ENCODE results near the gene SUGCT. TPM values are rescaled to one million over a fixed set of nuclear protein-coding genes. Genes with fewer than 3 reads are reported as not detected.
"Not testable (repeated sequence)": the region's sequence is repeated elsewhere in the genome, so short reads cannot be mapped to it uniquely, and the experiment has no call there.

The SUGCT gene
- total RNA-seq, 1 donor from 2014 or later = 11.8 TPM

GRCh38 chr7:40253444-40253843, 118.6 kb downstream of the SUGCT start:
- DNase-seq (ENCODE audit: low read depth) = not testable (repeated sequence)

DNA sequence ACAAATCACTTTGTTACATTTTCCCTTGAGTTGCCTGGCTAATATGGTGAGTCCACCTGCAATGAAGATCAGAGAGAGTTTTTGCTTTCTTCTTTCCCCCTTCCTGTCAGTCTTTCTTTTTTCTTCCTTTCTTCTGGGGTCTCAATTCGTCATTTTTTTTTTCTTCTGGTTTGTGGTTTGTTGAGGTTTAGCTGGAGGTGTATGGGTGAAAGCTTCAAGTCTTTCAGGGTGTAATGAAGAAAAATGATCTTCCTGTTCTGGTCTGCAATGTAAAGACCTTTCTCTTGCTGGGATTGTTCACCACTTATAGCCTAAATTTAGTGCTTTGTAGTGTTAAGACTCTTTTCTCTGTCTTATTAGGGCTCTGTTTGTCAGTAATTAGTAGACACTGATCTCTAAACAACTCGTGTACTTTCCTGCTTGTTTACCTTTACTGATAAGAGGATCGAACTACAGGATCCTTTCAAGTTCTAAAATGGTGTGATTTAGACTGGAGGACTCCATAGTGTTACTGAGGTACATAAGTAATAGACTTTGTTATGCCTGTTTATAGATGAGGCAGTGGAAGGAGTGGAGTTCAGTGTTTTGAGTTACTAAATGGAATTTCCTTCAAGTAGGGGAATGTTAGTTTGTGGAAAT, 129.1 kb downstream of the SUGCT start:
- DNase-seq (ENCODE audit: low read depth) = no peak

GRCh38 chr7:40267583-40267982, 132.8 kb downstream of the SUGCT start:
- no peak for DNase-seq (ENCODE audit: low read depth)

DNA sequence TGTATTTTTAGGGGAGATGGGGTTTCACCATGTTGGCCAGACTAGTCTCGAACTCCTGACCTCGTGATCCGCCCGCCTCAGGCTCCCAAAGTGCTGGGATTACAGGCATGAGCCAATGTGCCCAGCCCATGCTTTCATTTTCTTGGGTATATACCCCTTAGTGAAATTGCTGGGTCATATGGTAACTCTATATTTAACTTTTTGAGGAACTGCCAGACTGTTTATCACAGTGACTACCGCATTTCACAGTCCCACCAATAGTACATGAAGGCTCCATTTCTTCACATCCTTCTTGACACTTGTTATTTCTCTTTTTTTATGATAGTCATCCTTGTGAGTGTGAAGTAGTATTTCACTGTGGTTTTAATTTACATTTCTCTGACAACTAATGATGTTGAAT, 134.0 kb downstream of the SUGCT start:
- DNase-seq (ENCODE audit: low read depth) = not testable (repeated sequence)

- DNase-seq (ENCODE audit: low read depth) = no peak
Measured at GRCh38 chr7:40276061-40276460, 141.3 kb downstream of the SUGCT start.

DNA sequence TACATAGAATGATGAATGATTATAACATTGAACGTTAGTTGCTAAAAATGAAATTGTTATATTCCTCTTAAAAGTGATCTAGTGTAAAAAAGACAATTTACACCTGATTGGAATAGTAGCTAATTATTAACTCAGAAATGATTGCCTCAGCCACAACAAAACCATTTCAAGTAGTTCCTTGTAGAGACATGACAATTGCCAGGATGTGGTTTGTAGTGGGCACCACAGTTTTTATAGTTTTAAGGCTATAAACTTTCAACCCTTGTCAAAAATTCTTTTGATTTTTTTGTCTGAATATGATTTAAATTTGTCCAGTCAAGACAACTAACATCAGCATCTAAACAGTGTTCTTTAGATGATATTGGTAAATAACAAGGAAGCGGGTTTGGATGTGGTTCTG, 145.2 kb downstream of the SUGCT start:
- DNase-seq (ENCODE audit: low read depth) = peak; percentile 78

DNA sequence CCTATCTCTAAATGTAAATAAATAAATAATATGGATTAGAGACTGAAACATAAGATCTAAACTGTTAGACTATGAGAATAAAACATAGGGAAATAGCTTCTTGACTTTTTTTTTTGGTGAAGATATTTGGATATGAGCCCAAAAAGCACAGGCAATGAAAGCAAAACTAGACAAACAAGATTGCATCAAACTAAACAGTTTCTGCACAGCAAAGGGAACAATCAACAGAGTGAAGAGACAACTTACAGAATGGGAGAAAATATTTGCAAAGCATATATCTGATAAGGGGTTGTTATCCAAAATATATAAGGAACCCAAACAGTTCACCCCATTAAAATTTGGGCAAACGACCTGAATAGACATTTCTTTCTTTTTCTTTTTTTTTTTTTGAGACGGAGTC, 148.1 kb downstream of the SUGCT start:
- DNase-seq (ENCODE audit: low read depth) = no peak

GRCh38 chr7:40283391-40283790, 148.6 kb downstream of the SUGCT start:
- DNase-seq (ENCODE audit: low read depth) = peak; percentile 59

GRCh38 chr7:40288827-40289226, 154.0 kb downstream of the SUGCT start:
- no peak for DNase-seq (ENCODE audit: low read depth)

- peak; percentile 56 for DNase-seq (ENCODE audit: low read depth)
Measured at GRCh38 chr7:40297741-40298311, 163.0 kb downstream of the SUGCT start.

- peak; percentile 90 for DNase-seq (ENCODE audit: low read depth)
Measured at GRCh38 chr7:40298421-40298820, 163.6 kb downstream of the SUGCT start.

DNA sequence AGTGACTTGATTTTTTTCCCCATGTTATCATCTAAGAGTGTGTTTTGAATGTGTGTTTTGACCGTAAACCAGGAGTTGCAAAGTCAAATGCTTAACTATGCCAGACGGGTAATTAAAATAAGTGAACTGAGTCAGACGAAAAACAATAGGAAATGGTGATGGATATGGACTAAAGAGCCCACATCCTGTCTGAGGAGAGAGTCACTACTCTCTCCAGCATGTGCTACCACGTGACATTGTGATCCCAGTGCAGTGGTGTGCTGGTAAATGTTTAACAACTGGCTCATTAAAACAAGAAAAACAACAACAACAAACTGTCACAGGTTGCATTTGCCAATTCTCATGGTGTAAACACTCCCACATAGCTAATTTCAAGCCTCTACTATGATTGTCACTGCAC, 164.3 kb downstream of the SUGCT start:
- DNase-seq (ENCODE audit: low read depth) = peak; percentile 100

DNA sequence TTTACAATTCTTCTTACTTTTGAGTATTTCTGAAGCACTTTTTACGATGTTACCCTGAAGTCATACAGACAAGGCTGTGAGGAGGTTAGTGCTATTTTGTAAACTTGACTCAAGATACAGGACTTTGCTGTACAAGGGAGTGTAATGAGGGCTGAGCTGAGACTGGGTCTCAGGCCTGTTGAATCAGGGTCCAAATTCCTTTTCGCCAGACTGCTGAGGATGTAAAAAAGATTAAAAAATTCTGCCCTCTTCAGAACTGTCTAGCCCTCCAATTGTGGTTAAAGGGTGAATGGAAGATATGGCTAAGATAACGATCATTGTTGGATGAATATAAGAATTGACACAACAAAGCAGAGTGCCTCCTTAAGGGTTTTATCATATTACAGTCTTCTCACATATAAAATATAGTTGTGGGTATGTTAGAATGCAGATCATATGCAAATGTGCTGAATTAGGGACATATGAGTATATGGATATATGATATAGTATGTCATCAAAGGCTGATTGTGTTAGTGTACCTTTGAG, 165.4 kb downstream of the SUGCT start:
- DNase-seq (ENCODE audit: low read depth) = peak; percentile 47

DNA sequence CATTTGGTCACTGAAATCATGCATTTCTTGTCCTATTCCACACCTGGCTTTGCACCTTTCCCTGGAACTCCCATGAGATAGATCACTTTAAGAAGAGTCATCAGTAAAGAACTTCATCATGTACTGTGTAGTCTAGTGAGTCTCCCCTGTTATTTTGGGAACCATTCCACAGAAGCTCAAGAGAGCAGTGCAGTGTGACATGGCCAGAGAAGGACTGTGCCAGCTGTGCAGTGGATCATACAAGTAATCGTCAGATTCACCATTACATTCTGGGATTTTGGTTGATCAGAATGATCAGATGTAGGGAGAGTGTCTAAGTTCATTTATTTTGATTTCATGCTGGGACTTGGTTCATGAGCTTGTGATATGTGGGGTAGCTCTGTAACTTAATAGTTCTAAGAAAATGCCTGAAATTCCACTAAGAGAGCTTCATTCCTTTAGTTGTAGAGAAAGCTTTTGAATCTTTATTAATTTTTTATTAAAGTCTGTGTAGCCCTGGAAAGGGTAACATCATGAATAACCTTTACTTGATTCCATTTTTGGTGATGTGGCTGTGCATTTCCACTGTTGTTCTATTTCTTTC, 166.8 kb downstream of the SUGCT start:
- peak; percentile 58 for DNase-seq (ENCODE audit: low read depth)

DNA sequence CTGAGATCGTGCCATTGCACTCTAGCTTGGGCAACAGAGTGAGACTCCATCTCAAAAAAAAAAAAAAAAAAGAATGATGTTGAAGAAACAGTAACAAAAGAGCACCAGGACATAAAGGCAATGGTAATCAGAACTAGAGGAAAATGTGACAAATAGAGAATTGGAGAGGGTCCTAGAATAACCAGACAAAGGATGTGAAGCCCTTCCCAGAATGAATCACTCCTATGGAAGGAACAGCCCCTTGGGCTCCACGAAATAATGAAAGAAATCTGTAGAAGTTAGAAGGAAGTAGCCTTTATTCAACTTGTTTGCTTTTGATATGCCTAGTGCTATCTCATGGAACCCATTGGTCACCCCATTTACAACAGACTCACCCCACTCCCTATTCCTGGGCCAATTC, 169.2 kb downstream of the SUGCT start:
- no peak for DNase-seq (ENCODE audit: low read depth)

DNA sequence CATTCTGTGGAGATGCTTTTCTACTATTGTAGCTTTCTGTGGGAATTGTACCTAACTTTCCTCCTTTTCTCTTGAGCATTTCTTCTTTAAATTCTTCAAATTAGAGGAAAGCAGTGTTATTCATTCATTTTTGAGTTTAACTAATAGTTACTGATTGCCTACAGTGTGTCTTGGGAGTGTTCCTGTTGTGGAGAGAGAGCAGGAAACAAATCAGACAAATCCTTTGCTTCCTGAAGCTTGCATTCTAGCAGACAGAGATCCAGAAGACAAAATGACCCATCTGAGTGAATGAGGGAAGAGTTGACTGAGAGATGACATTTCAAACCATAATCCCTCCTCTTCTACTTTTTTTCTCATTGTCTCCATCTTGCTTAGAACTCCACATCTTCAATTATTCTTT, 170.4 kb downstream of the SUGCT start:
- DNase-seq (ENCODE audit: low read depth) = peak; percentile 91

DNA sequence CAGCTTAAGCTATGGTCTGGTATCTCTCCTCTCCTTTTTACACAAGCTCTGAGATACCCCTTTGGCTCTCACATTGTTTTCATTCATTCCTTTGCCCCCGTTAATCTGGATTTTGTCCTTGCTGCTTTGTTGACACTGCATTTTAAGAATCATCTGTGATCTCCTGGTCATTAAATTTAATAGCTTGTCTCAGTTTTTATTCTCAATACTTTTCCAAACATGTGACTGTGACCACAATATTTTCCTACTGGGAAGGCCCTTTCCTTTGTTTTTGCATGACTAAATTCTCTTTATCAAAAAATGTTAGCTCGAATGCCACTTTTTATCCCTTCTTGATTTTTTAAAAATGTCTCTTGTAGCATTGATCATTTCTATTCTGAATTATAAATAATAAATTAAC, 171.2 kb downstream of the SUGCT start:
- no peak for DNase-seq (ENCODE audit: low read depth)

- peak; percentile 79 for DNase-seq (ENCODE audit: low read depth)
Measured at GRCh38 chr7:40306596-40306995, 171.8 kb downstream of the SUGCT start.

DNA sequence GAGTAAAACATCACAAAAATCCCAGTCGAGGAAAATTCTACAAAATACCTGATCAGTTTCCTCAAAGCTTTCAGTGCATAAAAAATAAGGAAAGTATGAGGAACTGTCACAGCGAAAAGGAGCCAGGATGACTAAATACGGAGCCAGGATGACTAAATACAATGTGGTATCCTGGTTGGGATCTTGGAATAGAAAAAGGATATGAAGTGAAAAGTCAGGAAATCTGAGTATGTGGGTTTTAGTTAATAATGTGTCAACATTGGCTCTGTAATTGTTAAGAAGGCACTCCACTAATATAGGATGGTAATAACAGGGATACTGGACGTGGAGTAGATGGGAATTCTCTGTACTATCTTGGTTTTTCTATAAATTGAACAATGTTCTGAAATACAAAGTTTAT, 175.5 kb downstream of the SUGCT start:
- DNase-seq (ENCODE audit: low read depth) = peak; percentile 66

GRCh38 chr7:40311307-40311706, 176.5 kb downstream of the SUGCT start:
- no peak for DNase-seq (ENCODE audit: low read depth)

GRCh38 chr7:40315277-40315676, 180.5 kb downstream of the SUGCT start:
- peak; percentile 47 for DNase-seq (ENCODE audit: low read depth)

GRCh38 chr7:40316176-40316575, 181.4 kb downstream of the SUGCT start:
- no peak for DNase-seq (ENCODE audit: low read depth)

DNA sequence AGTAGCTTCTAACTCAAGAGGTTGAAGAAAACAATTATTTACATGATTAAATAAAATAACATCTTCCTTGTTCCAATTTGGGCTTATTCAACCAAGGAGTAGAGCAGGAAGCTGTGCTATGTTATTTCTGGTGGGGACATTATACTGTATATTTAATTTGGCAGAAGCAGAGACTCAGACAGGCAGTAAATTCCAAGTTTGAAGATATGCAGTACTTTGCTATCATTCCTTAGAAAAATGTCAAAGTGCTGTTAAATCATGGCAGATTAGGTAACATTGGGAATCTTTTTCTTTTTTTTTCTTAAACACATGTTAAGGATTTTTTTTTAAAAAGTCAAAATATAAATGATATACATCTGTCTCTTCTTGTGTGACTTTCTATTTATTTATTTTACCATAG, 190.1 kb downstream of the SUGCT start:
- no peak for DNase-seq (ENCODE audit: low read depth)
